Kidney (tissue), 14 donors: ENCODE data around the gene CPED1. TPM values are rescaled to one million over a fixed set of nuclear protein-coding genes. Genes with fewer than 3 reads are reported as not detected.

Experiments used
- DNase-seq, 5 donors: peaks; one replicate each; pipeline ENCODE4 v3.0.0-alpha.2; 2013 to 2020
- FAIRE-seq: peaks from 2 replicates; lab custom pipeline; 2012; peaks lifted over from hg19 to GRCh38; lab: Jason Lieb, UNC
- H3K27ac ChIP-seq, 2 donors: one replicate each; pipeline ENCODE4 v1.7.0; 2013; ENCODE audit warnings: low read depth in 2 of 2, low read length in 2 of 2, inconsistent platforms in 1 of 2
- H3K27me3 ChIP-seq: one replicate; pipeline ENCODE4 v1.7.1; 2013; ENCODE audit warnings: low read length, inconsistent platforms; ENCODE audit not compliant: control insufficient read depth, insufficient read depth
- H3K36me3 ChIP-seq, 3 donors: one replicate each; pipeline versions ENCODE4 v1.7.0 to v1.7.1; 2013; ENCODE audit warnings: low read length in 3 of 3, control low read depth in 1 of 3, inconsistent platforms in 1 of 3; ENCODE audit not compliant: insufficient read depth in 3 of 3, control insufficient read depth in 2 of 3
- H3K4me1 ChIP-seq, 3 donors: one replicate each; pipeline versions ENCODE4 v1.7.0 to v1.7.1; 2013; ENCODE audit warnings: low read length in 3 of 3, inconsistent platforms in 1 of 3, low read depth in 1 of 3; ENCODE audit not compliant: control insufficient read depth in 2 of 3, insufficient read depth in 2 of 3
- H3K4me3 ChIP-seq, 3 donors: one replicate each; pipeline versions ENCODE4 v1.7.0 to v1.8.1; 2013; ENCODE audit warnings: low read length in 3 of 3, control low read depth in 1 of 3, inconsistent platforms in 1 of 3
- H3K9ac ChIP-seq, 3 donors: one replicate each; pipeline versions ENCODE4 v1.7.0 to v1.7.1; 2013; ENCODE audit warnings: low read length in 3 of 3, control low read depth in 1 of 3, inconsistent platforms in 1 of 3
- H3K9me3 ChIP-seq, 3 donors: one replicate each; pipeline versions ENCODE4 v1.7.0 to v1.7.1; 2013; ENCODE audit warnings: low read length in 3 of 3, control low read depth in 1 of 3, inconsistent platforms in 1 of 3; ENCODE audit not compliant: control insufficient read depth in 2 of 3, insufficient read depth in 1 of 3
- intact Hi-C: fragments of 100-400 bp; cut with DNase I; formaldehyde crosslinking; loops from one replicate; pipeline ENCODE4 v1.11.1; 2022
- polyA plus RNA-seq: library from polyadenylated mRNA; stranded (reverse); fragments of 350-450 nt; fragmentation: Illumina TruSeq; extraction: RNeasy Lipid Tissue Mini Kit (QIAGEN cat#74804); gene quantifications from one replicate; pipeline ENCODE4 v1.2.3, GENCODE V29; 2014; ENCODE audit warnings: low read depth, low replicate concordance; ENCODE audit not compliant: insufficient read depth
- total RNA-seq: library from RNA; stranded (reverse); fragmentation: NEBNext Ultra II Directional; extraction: Animal tissue kit (Norgen Biotek cat#: 25700); gene quantifications from one replicate; pipeline ENCODE4 v1.2.1, GENCODE V29; 2021
- TF ChIP-seq, protein P1 (sequence below): IDR thresholded peaks from 3 replicates; pipeline ENCODE4 v1.5.1; 2012; ENCODE audit warnings: mild to moderate bottlenecking, moderate library complexity, borderline replicate concordance; ENCODE audit not compliant: insufficient read depth; ENCODE audit errors: extremely low read depth
- donor health status: control.
- donor health status: control.
- donor health status: control.
- donor health status: control.
- donor health status: control.
- donor health status: DM: yes; HTN: yes; CAD: no.
- donor health status: Normal renal cell carcinoma (clear cell type).

CPED1 gene
- total and polyA plus RNA-seq, 2 donors from 2014 or later = 2.9 to 16.9 TPM

DNA sequence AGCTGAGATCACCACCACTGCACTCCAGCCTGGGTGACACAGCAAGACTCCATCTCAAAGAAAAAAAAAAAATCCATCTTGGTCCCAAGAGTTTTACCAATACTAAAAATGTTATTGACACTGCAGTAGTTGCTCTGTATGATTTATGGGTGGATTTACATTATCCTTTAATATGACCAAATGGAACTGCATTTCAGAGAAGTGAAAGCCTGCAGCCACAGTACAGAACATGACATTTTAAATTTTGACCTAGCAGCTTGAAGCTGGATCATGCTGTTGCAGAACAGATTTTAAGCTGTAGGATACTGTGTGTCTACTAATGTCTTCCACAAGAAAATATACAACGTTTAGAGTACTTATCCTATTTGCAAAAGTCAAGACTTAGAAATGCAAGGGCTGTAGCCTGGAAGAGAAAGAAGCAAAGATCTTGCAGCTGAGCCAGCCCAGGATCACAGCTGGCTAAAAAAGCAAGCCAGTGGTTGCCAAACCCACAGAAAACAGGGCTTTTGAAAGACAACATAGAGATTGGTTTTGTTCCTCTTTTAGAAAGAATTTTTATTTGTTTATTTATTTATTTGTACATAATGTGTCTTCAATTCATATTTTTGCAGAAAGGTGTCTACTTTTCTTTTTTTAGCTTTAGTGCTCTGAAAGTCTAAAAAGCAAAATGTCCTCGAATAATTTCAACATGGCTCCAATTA, 285.1 kb downstream of the CPED1 start:
- Histone ChIP-seq H3K27me3 (no peaks in the 10 kb centered on the region), H3K9ac (no peak overlapping the region), H3K27ac (no peak overlapping the region), H3K9me3 (no peaks in the 10 kb centered on the region), H3K4me3 (no peak overlapping the region), H3K4me1 (no peaks in the 10 kb centered on the region), H3K36me3 (no peaks in the 10 kb centered on the region)
- TF ChIP-seq, protein P1, sequence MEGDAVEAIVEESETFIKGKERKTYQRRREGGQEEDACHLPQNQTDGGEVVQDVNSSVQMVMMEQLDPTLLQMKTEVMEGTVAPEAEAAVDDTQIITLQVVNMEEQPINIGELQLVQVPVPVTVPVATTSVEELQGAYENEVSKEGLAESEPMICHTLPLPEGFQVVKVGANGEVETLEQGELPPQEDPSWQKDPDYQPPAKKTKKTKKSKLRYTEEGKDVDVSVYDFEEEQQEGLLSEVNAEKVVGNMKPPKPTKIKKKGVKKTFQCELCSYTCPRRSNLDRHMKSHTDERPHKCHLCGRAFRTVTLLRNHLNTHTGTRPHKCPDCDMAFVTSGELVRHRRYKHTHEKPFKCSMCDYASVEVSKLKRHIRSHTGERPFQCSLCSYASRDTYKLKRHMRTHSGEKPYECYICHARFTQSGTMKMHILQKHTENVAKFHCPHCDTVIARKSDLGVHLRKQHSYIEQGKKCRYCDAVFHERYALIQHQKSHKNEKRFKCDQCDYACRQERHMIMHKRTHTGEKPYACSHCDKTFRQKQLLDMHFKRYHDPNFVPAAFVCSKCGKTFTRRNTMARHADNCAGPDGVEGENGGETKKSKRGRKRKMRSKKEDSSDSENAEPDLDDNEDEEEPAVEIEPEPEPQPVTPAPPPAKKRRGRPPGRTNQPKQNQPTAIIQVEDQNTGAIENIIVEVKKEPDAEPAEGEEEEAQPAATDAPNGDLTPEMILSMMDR = no peak
- intact Hi-C loops = no loop called here
- DNase-seq (no peak), FAIRE-seq (no peak)

DNA sequence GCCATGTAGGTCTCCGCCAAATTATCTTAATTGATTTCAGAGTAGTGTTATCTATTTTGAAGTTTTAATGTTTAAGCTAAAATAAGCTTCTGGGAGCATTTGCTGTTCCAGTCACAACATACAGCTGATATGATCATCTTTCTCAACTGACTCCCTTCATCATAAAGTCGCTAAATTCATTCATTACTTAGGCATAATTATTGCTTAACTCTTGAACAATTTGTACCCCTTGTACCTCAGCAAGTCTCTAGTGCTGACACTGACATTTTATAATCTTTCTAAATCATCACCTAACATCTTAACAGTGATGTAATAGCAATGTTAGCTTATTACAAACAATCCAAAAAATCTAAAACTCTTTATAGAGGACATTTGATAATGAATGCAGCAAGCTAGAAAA, 286.0 kb downstream of the CPED1 start:
- FAIRE-seq = no peak
- no peaks in the 10 kb centered on the region for H3K36me3 ChIP-seq
- no peak for DNase-seq
- intact Hi-C loops = no loop called here
- H3K9ac ChIP-seq = no peak overlapping the region
- no peak overlapping the region for H3K4me3 ChIP-seq
- TF ChIP-seq, protein P1 = no peak
- H3K9me3 ChIP-seq = no peaks in the 10 kb centered on the region
- H3K4me1 ChIP-seq = no peaks in the 10 kb centered on the region
- H3K27me3 ChIP-seq = no peaks in the 10 kb centered on the region
- H3K27ac ChIP-seq = no peak overlapping the region

DNA sequence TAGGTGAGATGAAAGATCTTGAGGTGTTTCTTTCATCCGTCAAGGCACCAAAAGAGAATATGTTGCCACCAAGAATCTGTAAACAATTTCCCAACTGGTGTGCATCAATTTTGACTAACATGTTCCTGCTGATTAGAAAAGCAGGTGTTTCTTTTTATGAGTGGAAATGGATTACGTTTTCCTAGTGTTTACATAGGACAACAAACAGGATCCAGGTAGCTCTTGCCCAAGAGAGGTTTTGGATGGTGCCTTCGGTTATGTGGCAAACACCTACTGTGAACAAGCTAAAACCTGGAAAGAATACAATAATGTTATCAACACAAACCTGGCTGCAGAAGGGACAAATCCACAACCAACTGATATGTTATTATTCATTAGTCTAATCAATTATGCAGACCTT, 286.7 kb downstream of the CPED1 start:
- intact Hi-C loops = no loop called here
- no peaks in the 10 kb centered on the region for H3K9me3 ChIP-seq
- H3K36me3 ChIP-seq = no peaks in the 10 kb centered on the region
- H3K27me3 ChIP-seq = no peaks in the 10 kb centered on the region
- TF ChIP-seq, protein P1 = no peak
- FAIRE-seq (no peak), DNase-seq (no peak)
- no peak overlapping the region for H3K27ac ChIP-seq
- no peaks in the 10 kb centered on the region for H3K4me1 ChIP-seq
- no peak overlapping the region for H3K4me3 ChIP-seq
- H3K9ac ChIP-seq = no peak overlapping the region

DNA sequence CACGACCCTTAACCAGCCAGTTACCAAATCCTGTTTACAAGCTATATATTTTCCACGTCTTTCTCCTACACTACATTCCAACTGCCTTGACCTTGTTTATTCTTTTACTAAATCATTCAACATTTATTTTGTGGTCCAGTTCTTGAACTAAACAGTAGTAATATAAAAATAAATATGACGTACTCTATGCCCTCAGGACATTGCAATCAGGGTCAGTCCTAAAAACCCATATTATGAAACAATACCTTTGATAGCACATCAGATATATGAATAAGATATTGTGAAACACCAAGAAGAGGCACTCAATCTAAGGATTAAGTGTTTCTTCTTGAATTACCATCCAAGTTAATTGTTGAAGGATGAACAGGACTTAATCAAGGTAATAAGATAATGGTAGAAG, 287.8 kb downstream of the CPED1 start:
- Histone ChIP-seq H3K36me3 (no peaks in the 10 kb centered on the region), H3K27ac (no peak overlapping the region), H3K27me3 (no peaks in the 10 kb centered on the region), H3K9ac (no peak overlapping the region), H3K9me3 (no peaks in the 10 kb centered on the region), H3K4me1 (no peaks in the 10 kb centered on the region), H3K4me3 (no peak overlapping the region)
- TF ChIP-seq, protein P1 = no peak
- no peak for FAIRE-seq
- intact Hi-C loops = no loop called here
- DNase-seq = no peak
